Measurements from ENCODE around the gene XYLT1. TPM values are rescaled to one million over a fixed set of nuclear protein-coding genes. Genes with fewer than 3 reads are reported as not detected.

XYLT1 gene
- total and polyA plus RNA-seq, 2 of the 13 experiments (the other 11 are each of a cell fraction or from before 2014, with no cell fraction given) = not detected

- H3K4me1 ChIP-seq (ENCODE audit: insufficient read depth, low read length) = no peaks in the 10 kb centered on the region
- ATAC-seq = no peak
- WGBS (ENCODE audit: low lambda C conversion rate) = 3% methylated on average over 12 of the region's 12 CpGs
- no peak for FAIRE-seq
- ChIA-PET POLR2A (no interaction called here), CTCF (ENCODE audit: low intra/inter-chr PET ratio, low total read pairs) (no interaction called here)
- no peak overlapping the region for H3K9ac ChIP-seq (ENCODE audit: insufficient read depth, low read depth, low read length)
- H3K4me2 ChIP-seq (ENCODE audit: low read depth, low read length) = no peak overlapping the region
- no peak overlapping the region for H3K27ac ChIP-seq (ENCODE audit: extremely low read length, insufficient read depth, low read length)
- no peaks in the 10 kb centered on the region for H3K9me3 ChIP-seq (ENCODE audit: low read length)
- BruUV-seq (replicated peaks) = no TSS peak
- H3K36me3 ChIP-seq (replicated peaks in 1 of 2; ENCODE audit: control insufficient read depth in 1 of 2, insufficient read depth in 2 of 2, low read length in 2 of 2) = no peaks in the 10 kb centered on the region
- H3K79me2 ChIP-seq (ENCODE audit: insufficient read depth, low read length) = no peaks in the 10 kb centered on the region
- H4K20me1 ChIP-seq (ENCODE audit: insufficient read depth, low read length) = no peaks in the 10 kb centered on the region
- in situ Hi-C loops (cut with HindIII; ENCODE audit: extremely low pct_ligation_motif_present, low pct_unique_long_range_greater_than_20kb) (no loop called here), intact Hi-C loops (cut with micrococcal nuclease; ENCODE audit: unreplicated experiment) (no loop called here)
- TF ChIP-seq NFIC (IDR thresholded peaks at IDR 0.05; ENCODE audit: low read length) (no peak), ZNF121 (CRISPR knock-in tag; IDR thresholded peaks at IDR 0.05) (no peak), RARG (CRISPR knock-in tag; IDR thresholded peaks at IDR 0.05; ENCODE audit: low read depth) (no peak), ZNF619 (CRISPR knock-in tag; IDR thresholded peaks at IDR 0.05) (no peak), ZNF234 (CRISPR knock-in tag; conservative IDR thresholded peaks at IDR 0.05) (no peak), ZSCAN31 (CRISPR knock-in tag; IDR thresholded peaks at IDR 0.05; ENCODE audit: low read depth) (no peak), RFXAP (CRISPR knock-in tag; IDR thresholded peaks at IDR 0.05; ENCODE audit: borderline replicate concordance) (no peak), ZNF558 (CRISPR knock-in tag; IDR thresholded peaks at IDR 0.05; ENCODE audit: borderline replicate concordance) (no peak)
- peaks cover 3 to 13% of the 10 kb centered on the region in 2 experiments; a peak in 2 of 5 replicates for H3K27me3 ChIP-seq (ENCODE audit: control insufficient read depth in 1 of 2, insufficient read depth in 2 of 2, low read length in 2 of 2)
- no peak overlapping the region for H2AFZ ChIP-seq (ENCODE audit: low read length)
- DNase-seq (ENCODE audit: low spot score) = no peak
- no peak overlapping the region for H3K4me3 ChIP-seq (replicated peaks in 1 of 3; ENCODE audit: insufficient read depth in 1 of 3, low read depth in 2 of 3, low read length in 3 of 3)
These were observed 25.3 kb downstream of the XYLT1 start for GRCh38 chr16:17445421-17445820.

- WGBS (ENCODE audit: low lambda C conversion rate) = 29% methylated on average over 1 of the region's 1 CpG
- BruUV-seq (replicated peaks) = no TSS peak
- Histone ChIP-seq H3K27me3 (ENCODE audit: control insufficient read depth in 1 of 2, insufficient read depth in 2 of 2, low read length in 2 of 2) (peaks cover 3 to 11% of the 10 kb centered on the region in 2 experiments; a peak in 1 of 5 replicates), H3K36me3 (replicated peaks in 1 of 2; ENCODE audit: control insufficient read depth in 1 of 2, insufficient read depth in 2 of 2, low read length in 2 of 2) (no peaks in the 10 kb centered on the region), H3K9me3 (ENCODE audit: low read length) (no peaks in the 10 kb centered on the region), H3K4me2 (ENCODE audit: low read depth, low read length) (no peak overlapping the region), H3K4me1 (ENCODE audit: insufficient read depth, low read length) (no peaks in the 10 kb centered on the region), H3K4me3 (replicated peaks in 1 of 3; ENCODE audit: insufficient read depth in 1 of 3, low read depth in 2 of 3, low read length in 3 of 3) (no peak overlapping the region), H3K79me2 (ENCODE audit: insufficient read depth, low read length) (no peaks in the 10 kb centered on the region), H3K9ac (ENCODE audit: insufficient read depth, low read depth, low read length) (no peak overlapping the region), H4K20me1 (ENCODE audit: insufficient read depth, low read length) (no peaks in the 10 kb centered on the region), H3K27ac (ENCODE audit: extremely low read length, insufficient read depth, low read length) (no peak overlapping the region), H2AFZ (ENCODE audit: low read length) (no peak overlapping the region)
- FAIRE-seq = no peak
- intact Hi-C loops (cut with micrococcal nuclease; ENCODE audit: unreplicated experiment) = no loop called here
- in situ Hi-C loops (cut with HindIII; ENCODE audit: extremely low pct_ligation_motif_present, low pct_unique_long_range_greater_than_20kb) = no loop called here
- no peak for TF ChIP-seq CHD4 (IDR thresholded peaks at IDR 0.05; ENCODE audit: borderline replicate concordance, low read length)
- peak; percentile 85 for TF ChIP-seq ZKSCAN1 (IDR thresholded peaks at IDR 0.05; ENCODE audit: low read length)
- no peak for DNase-seq (ENCODE audit: low spot score)
- CTCF ChIA-PET (ENCODE audit: low intra/inter-chr PET ratio, low total read pairs) = no interaction called here
- POLR2A ChIA-PET = no interaction called here
- ATAC-seq = no peak
These were observed 26.1 kb downstream of the XYLT1 start for GRCh38 chr16:17444658-17445057.

Measured in HepG2 (cell line).